GM12878 (cell line): ENCODE measurements around the gene FRMD3. TPM values are rescaled to one million over a fixed set of nuclear protein-coding genes. Genes with fewer than 3 reads are reported as not detected.

ENCODE experiments used
- ATAC-seq: fragments of 200-7000 bp; cut with Tn5 transposase; 3 replicates; pipeline ENCODE4 v1.9.1; 2020; ENCODE audit warnings: mild to moderate bottlenecking, moderate library complexity
- BruUV-seq: library from RNA; stranded (reverse); fragments of 400-500 nt; replicated peaks from 2 replicates; lab custom pipeline; 2021; lab: Mats Ljungman, UMichigan
- CTCF ChIA-PET: fragments of 300-600 bp; sonication (Branson Sonifier 250); formaldehyde crosslinking; extraction: SDS; loops from one replicate; lab custom pipeline; 2021; ENCODE audit warnings: inconsistent platforms; lab: Yijun Ruan, JAX
- POLR2A ChIA-PET: fragments of 350-600 bp; formaldehyde crosslinking; extraction: SDS; loops from one replicate; lab custom pipeline; 2021; ENCODE audit warnings: inconsistent platforms; lab: Charles Lee
- RAD21 ChIA-PET: fragments of 300-600 bp; sonication (Branson Sonifier 250); formaldehyde crosslinking; loops from one replicate; lab custom pipeline; 2023; ENCODE audit warnings: antibody characterized with exemption; ENCODE audit not compliant: unreplicated experiment; lab: Charles Lee
- SMC1A ChIA-PET: fragments of 300-600 bp; sonication (Branson Sonifier 250); formaldehyde crosslinking; loops from one replicate; lab custom pipeline; 2023; ENCODE audit not compliant: unreplicated experiment, uncharacterized antibody; lab: Charles Lee
- DNase-seq: peaks from one replicate; pipeline ENCODE4 v3.0.0-alpha.2; 2011; ENCODE audit warnings: low read depth, low spot score
- FAIRE-seq: peaks from 3 replicates; lab custom pipeline; 2011; peaks lifted over from hg19 to GRCh38; lab: Jason Lieb, UNC
- H2AFZ ChIP-seq: 2 replicates; pipeline ENCODE4 v1.6.0; 2011; ENCODE audit warnings: low read depth, low read length, control low read depth; ENCODE audit not compliant: control insufficient read depth
- H3K27ac ChIP-seq: 2 replicates; pipeline ENCODE4 v1.5.1; 2011; ENCODE audit warnings: control low read depth; ENCODE audit not compliant: control insufficient read depth, insufficient read depth
- H3K27me3 ChIP-seq, 2 experiments: replicated peaks in 1 of 2; 2 replicates each; pipeline versions ENCODE4 v1.6.0 to v1.6.1; 2011; ENCODE audit warnings: low read length in 1 of 2; ENCODE audit not compliant: control insufficient read depth in 2 of 2, insufficient read depth in 2 of 2
- H3K36me3 ChIP-seq, 2 experiments: 2 replicates each; pipeline ENCODE4 v1.5.1; 2011; ENCODE audit warnings: low read length in 1 of 2; ENCODE audit not compliant: control insufficient read depth in 2 of 2, insufficient read depth in 2 of 2
- H3K4me1 ChIP-seq: 2 replicates; pipeline ENCODE4 v1.6.1; 2011; ENCODE audit warnings: mild to moderate bottlenecking, low read length, moderate library complexity, mixed read lengths; ENCODE audit not compliant: control insufficient read depth, insufficient read depth
- H3K4me2 ChIP-seq: 2 replicates; pipeline ENCODE4 v1.6.0; 2011; ENCODE audit warnings: control low read depth; ENCODE audit not compliant: control insufficient read depth, insufficient read depth
- H3K4me3 ChIP-seq: fragments of 200-600 bp; sonication (generic); 2 replicates; pipeline ENCODE4 v1.5.1; 2016
- H3K79me2 ChIP-seq: 2 replicates; pipeline ENCODE4 v1.6.0; 2011; ENCODE audit warnings: low read length; ENCODE audit not compliant: control insufficient read depth, insufficient read depth
- H3K9ac ChIP-seq: 2 replicates; pipeline ENCODE4 v1.8.0; 2011; ENCODE audit warnings: low read length, control low read depth, mixed read lengths; ENCODE audit not compliant: control insufficient read depth, insufficient read depth
- H3K9me3 ChIP-seq: replicated peaks from 3 replicates; pipeline ENCODE4 v1.5.1; 2011; ENCODE audit warnings: mild to moderate bottlenecking, low read length; ENCODE audit not compliant: control insufficient read depth, insufficient read depth
- H4K20me1 ChIP-seq: 2 replicates; pipeline ENCODE4 v1.6.0; 2011; ENCODE audit not compliant: control insufficient read depth, insufficient read depth
- BACH1 ChIP-seq: fragments of 450-650 bp; IDR thresholded peaks from 2 replicates; pipeline ENCODE4 v1.6.1; 2017; ENCODE audit warnings: mild to moderate bottlenecking, borderline replicate concordance
- BHLHE40 ChIP-seq, 2 experiments: fragments of 450-650 bp in 1 of 2; IDR thresholded peaks; 2 replicates each; pipeline ENCODE4 v1.6.1; 2011 to 2017; ENCODE audit warnings: low read depth in 2 of 2, borderline replicate concordance in 1 of 2, improper control_type of control experiment in 1 of 2, low read length in 1 of 2, mild to moderate bottlenecking in 1 of 2
- CBX5 ChIP-seq: sonication (generic); IDR thresholded peaks from 2 replicates; pipeline ENCODE4 v1.6.1; 2016; ENCODE audit warnings: low read depth, moderate library complexity, mild to moderate bottlenecking, inconsistent platforms
- CEBPB ChIP-seq, 2 experiments: fragments of 150-350 bp in 1 of 2; IDR thresholded peaks; 2 replicates each; pipeline ENCODE4 v1.6.1; 2012 to 2014; ENCODE audit warnings: low read depth in 2 of 2, low read length in 2 of 2, borderline replicate concordance in 1 of 2, inconsistent platforms in 1 of 2
- CREM ChIP-seq: IDR thresholded peaks from 2 replicates; pipeline ENCODE4 v1.6.1; 2014; ENCODE audit warnings: antibody characterized with exemption, low read depth
- FOXK2 ChIP-seq: fragments of 450-650 bp; IDR thresholded peaks from 2 replicates; pipeline ENCODE4 v1.6.1; 2017; ENCODE audit warnings: mild to moderate bottlenecking, moderate library complexity
- HDAC2 ChIP-seq: fragments of 200-600 bp; sonication (generic); IDR thresholded peaks from 2 replicates; pipeline ENCODE4 v1.6.1; 2017
- JUNB ChIP-seq: IDR thresholded peaks from 2 replicates; pipeline ENCODE4 v1.6.1; 2016; ENCODE audit warnings: antibody characterized with exemption, mild to moderate bottlenecking
- MEF2B ChIP-seq: fragments of 450-650 bp; IDR thresholded peaks from 2 replicates; pipeline ENCODE4 v1.6.1; 2018; ENCODE audit warnings: mild to moderate bottlenecking, moderate library complexity; ENCODE audit not compliant: partially characterized antibody, poor library complexity, severe bottlenecking
- NFYA ChIP-seq: IDR thresholded peaks from 2 replicates; pipeline ENCODE4 v1.6.1; 2011; ENCODE audit warnings: low read depth, mild to moderate bottlenecking, low read length, improper control_type of control experiment, borderline replicate concordance
- RB1 ChIP-seq: fragments of 450-650 bp; formaldehyde crosslinking; IDR thresholded peaks from 2 replicates; pipeline ENCODE4 v1.6.1; 2017; ENCODE audit warnings: mild to moderate bottlenecking, borderline replicate concordance
- RELA ChIP-seq: fragments of 450-650 bp; IDR thresholded peaks from 2 replicates; pipeline ENCODE4 v1.8.0; 2014; ENCODE audit warnings: borderline replicate concordance; ENCODE audit not compliant: partially characterized antibody
- SIX5 ChIP-seq: IDR thresholded peaks from 2 replicates; pipeline ENCODE4 v1.6.1; 2011; ENCODE audit warnings: mild to moderate bottlenecking, low read depth, low read length, moderate library complexity; ENCODE audit not compliant: severe bottlenecking
- TARDBP ChIP-seq: IDR thresholded peaks from 2 replicates; pipeline ENCODE4 v1.6.1; 2016; ENCODE audit warnings: borderline replicate concordance
- YBX1 ChIP-seq: fragments of 450-650 bp; IDR thresholded peaks from 2 replicates; pipeline ENCODE4 v1.6.1; 2016; ENCODE audit warnings: antibody characterized with exemption
- ZNF24 ChIP-seq: fragments of 450-650 bp; IDR thresholded peaks from 2 replicates; pipeline ENCODE4 v1.6.1; 2017; ENCODE audit warnings: antibody characterized with exemption, mild to moderate bottlenecking
- WGBS: methylation state at CpG from one replicate; pipeline ENCODE4 v1.1.6; 2016; ENCODE audit warnings: low lambda C conversion rate; ENCODE audit not compliant: insufficient replicate concordance, insufficient coverage; ENCODE audit errors: missing lambda C conversion rate; 5-methylcytosine and 5-hydroxymethylcytosine counted together
- in situ Hi-C: fragments of 300-500 bp; cut with MboI; formaldehyde crosslinking; loops from 9 replicates; pipeline ENCODE4 v1.14.3; 2018; ENCODE audit warnings: mixed read lengths
- intact Hi-C: fragments of 100-400 bp; cut with micrococcal nuclease; formaldehyde crosslinking; loops from one replicate; pipeline ENCODE4 v1.14.2; 2022; ENCODE audit not compliant: unreplicated experiment
- polyA plus RNA-seq, 11 experiments: library from polyadenylated mRNA; depleted of rRNA in 4 of 11; unstranded in 6 of 11; stranded (reverse) in 5 of 11; fragments of >200 nt; fragmentation: Nextera tagmentation in 4 of 11; fragmentation: Illumina TruSeq in 1 of 11; extraction: Ambion mirVana in 4 of 11; extraction: Trizol in 1 of 11; gene quantifications; 1 replicate in 1 of 11; 2 replicates in 10 of 11; pipeline versions ENCODE4 v1.2.1 to v1.2.3, GENCODE V29; 2011 to 2016; ENCODE audit warnings: inconsistent platforms in 2 of 11, missing spikeins in 2 of 11, low read depth in 1 of 11
- total RNA-seq, 4 experiments: library from RNA; depleted of rRNA in 3 of 4; stranded (reverse); fragments of >200 nt in 3 of 4; fragmentation: Illumina TruSeq in 1 of 4; extraction: Trizol in 1 of 4; gene quantifications; 2 replicates each; pipeline versions ENCODE4 v1.2.1 to v1.2.3, GENCODE V29; 2013 to 2021
- TF ChIP-seq, protein P1 (sequence below): fragments of 450-650 bp; formaldehyde crosslinking; IDR thresholded peaks from 2 replicates; pipeline ENCODE4 v1.4.0; 2020; ENCODE audit warnings: mild to moderate bottlenecking, moderate library complexity
- TF ChIP-seq, protein P2 (sequence below): fragments of 450-650 bp; IDR thresholded peaks from 2 replicates; pipeline ENCODE4 v1.6.1; 2017; ENCODE audit warnings: mild to moderate bottlenecking
- TF ChIP-seq, protein P3 (sequence below): IDR thresholded peaks from 2 replicates; pipeline ENCODE4 v1.6.1; 2012; ENCODE audit warnings: low read depth, low read length, improper control_type of control experiment

Gene FRMD3
- total and polyA plus RNA-seq, 10 of the 15 experiments (the other 5 are each of a cell fraction or from before 2014, with no cell fraction given) = 0.04 to 0.68 (median 0.21) TPM; not detected in 1

DNA sequence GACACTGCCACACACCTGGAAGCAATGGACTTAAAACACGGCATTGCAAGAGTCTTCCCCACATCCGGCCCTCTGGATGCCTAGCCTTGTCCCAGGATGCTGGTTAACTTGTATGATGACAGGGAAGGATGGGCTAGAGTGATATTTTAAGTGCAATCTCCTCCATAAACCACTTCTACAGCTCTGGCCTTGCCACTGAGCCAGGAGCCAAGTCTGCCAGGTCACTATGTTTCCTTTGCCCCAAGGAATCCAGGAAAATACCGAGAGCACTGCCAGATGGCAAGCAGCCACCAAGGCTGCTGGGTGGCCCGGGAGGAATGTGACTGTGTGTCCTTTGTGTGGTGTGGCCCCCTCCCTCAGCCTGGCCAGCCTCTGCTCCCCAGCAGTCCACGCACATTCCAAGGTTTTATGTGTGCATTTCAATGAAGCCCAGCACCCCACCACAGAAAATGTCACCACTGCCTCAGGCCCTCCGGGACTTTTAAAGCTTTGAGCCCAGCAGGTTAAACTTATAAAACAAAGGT lies 106.0 kb downstream of the FRMD3 start:
- Histone ChIP-seq H3K79me2 (no peaks in the 10 kb centered on the region), H4K20me1 (no peaks in the 10 kb centered on the region), H3K27ac (no peak overlapping the region), H3K9ac (no peak overlapping the region), H3K4me3 (no peak overlapping the region), H3K4me1 (no peaks in the 10 kb centered on the region), H3K27me3 (no peaks in the 10 kb centered on the region), H3K4me2 (no peak overlapping the region), H3K9me3 (no peaks in the 10 kb centered on the region), H2AFZ (no peak overlapping the region), H3K36me3 (no peaks in the 10 kb centered on the region)
- WGBS = 63% methylated on average over 6 of the region's 6 CpGs
- in situ Hi-C loops (no loop called here), intact Hi-C loops (no loop called here)
- FAIRE-seq (no peak), ATAC-seq (no peak), DNase-seq (no peak)
- BruUV-seq = no TSS peak
- ChIA-PET SMC1A (interaction anchor here (1.0 to 1.2 kb wide), 2 partner anchors 30 to 37 kb away, joined by 4 read pairs; no protein-coding TSS in a partner anchor), RAD21 (no interaction called here), CTCF (interaction anchor here (0.8 to 1.6 kb wide), 3 partner anchors 40 to 113 kb away, joined by 3 to 5 read pairs (median 3); no protein-coding TSS in a partner anchor), POLR2A (no interaction called here)
- TF ChIP-seq YBX1 = no peak
- no peak for TF ChIP-seq BHLHE40 (IDR thresholded peaks at IDR 0.05; ENCODE audit: borderline replicate concordance in 1 of 2, low read depth in 2 of 2, low read length in 1 of 2)
- no peak for TF ChIP-seq RELA
- TF ChIP-seq RB1 = no peak
- TF ChIP-seq, protein P1, sequence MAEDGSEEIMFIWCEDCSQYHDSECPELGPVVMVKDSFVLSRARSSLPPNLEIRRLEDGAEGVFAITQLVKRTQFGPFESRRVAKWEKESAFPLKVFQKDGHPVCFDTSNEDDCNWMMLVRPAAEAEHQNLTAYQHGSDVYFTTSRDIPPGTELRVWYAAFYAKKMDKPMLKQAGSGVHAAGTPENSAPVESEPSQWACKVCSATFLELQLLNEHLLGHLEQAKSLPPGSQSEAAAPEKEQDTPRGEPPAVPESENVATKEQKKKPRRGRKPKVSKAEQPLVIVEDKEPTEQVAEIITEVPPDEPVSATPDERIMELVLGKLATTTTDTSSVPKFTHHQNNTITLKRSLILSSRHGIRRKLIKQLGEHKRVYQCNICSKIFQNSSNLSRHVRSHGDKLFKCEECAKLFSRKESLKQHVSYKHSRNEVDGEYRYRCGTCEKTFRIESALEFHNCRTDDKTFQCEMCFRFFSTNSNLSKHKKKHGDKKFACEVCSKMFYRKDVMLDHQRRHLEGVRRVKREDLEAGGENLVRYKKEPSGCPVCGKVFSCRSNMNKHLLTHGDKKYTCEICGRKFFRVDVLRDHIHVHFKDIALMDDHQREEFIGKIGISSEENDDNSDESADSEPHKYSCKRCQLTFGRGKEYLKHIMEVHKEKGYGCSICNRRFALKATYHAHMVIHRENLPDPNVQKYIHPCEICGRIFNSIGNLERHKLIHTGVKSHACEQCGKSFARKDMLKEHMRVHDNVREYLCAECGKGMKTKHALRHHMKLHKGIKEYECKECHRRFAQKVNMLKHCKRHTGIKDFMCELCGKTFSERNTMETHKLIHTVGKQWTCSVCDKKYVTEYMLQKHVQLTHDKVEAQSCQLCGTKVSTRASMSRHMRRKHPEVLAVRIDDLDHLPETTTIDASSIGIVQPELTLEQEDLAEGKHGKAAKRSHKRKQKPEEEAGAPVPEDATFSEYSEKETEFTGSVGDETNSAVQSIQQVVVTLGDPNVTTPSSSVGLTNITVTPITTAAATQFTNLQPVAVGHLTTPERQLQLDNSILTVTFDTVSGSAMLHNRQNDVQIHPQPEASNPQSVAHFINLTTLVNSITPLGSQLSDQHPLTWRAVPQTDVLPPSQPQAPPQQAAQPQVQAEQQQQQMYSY = no peak
- no peak for TF ChIP-seq CEBPB (IDR thresholded peaks at IDR 0.05; ENCODE audit: borderline replicate concordance in 1 of 2, low read depth in 2 of 2, low read length in 2 of 2)
- no peak for TF ChIP-seq ZNF24
- no peak for TF ChIP-seq CREM
- no peak for TF ChIP-seq FOXK2
- no peak for TF ChIP-seq CBX5
- no peak for TF ChIP-seq HDAC2
- TF ChIP-seq, protein P2, sequence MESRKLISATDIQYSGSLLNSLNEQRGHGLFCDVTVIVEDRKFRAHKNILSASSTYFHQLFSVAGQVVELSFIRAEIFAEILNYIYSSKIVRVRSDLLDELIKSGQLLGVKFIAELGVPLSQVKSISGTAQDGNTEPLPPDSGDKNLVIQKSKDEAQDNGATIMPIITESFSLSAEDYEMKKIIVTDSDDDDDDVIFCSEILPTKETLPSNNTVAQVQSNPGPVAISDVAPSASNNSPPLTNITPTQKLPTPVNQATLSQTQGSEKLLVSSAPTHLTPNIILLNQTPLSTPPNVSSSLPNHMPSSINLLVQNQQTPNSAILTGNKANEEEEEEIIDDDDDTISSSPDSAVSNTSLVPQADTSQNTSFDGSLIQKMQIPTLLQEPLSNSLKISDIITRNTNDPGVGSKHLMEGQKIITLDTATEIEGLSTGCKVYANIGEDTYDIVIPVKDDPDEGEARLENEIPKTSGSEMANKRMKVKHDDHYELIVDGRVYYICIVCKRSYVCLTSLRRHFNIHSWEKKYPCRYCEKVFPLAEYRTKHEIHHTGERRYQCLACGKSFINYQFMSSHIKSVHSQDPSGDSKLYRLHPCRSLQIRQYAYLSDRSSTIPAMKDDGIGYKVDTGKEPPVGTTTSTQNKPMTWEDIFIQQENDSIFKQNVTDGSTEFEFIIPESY = no peak
- TF ChIP-seq TARDBP = no peak
- no peak for TF ChIP-seq BACH1
- no peak for TF ChIP-seq SIX5
- no peak for TF ChIP-seq NFYA
- TF ChIP-seq JUNB = no peak
- TF ChIP-seq, protein P3, sequence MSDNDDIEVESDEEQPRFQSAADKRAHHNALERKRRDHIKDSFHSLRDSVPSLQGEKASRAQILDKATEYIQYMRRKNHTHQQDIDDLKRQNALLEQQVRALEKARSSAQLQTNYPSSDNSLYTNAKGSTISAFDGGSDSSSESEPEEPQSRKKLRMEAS = no peak
- TF ChIP-seq MEF2B = no peak
